Activated T-cell treated with anti-CD3 and anti-CD28 coated beads, Interleukin-2, amount 50 U/mL, for 72 hours (primary cell): ENCODE measurements around the gene LIFR. TPM values are rescaled to one million over a fixed set of nuclear protein-coding genes. Genes with fewer than 3 reads are reported as not detected.

Experiments used
- ATAC-seq, 2 donors: fragments of 150-1000 bp; cut with Tn5 transposase; replicated peaks in 1 of 2; 2 replicates each; pipeline ENCODE4 v1.10.0; 2021; ENCODE audit warnings: moderate library complexity in 2 of 2, mild to moderate bottlenecking in 1 of 2
- DNase-seq, 2 donors: peaks; one replicate each; pipeline ENCODE4 v3.0.0; 2021 to 2022; ENCODE audit warnings: mixed read lengths in 1 of 2
- H3K27ac Mint-ChIP-seq: one replicate; pipeline ENCODE4 v1.8.0; 2022; ENCODE audit warnings: mild to moderate bottlenecking, moderate library complexity, mixed read lengths
- H3K27me3 Mint-ChIP-seq: one replicate; pipeline ENCODE4 v1.8.0; 2022; ENCODE audit warnings: low read depth, mixed read lengths
- H3K36me3 Mint-ChIP-seq, 2 donors: one replicate each; pipeline ENCODE4 v1.8.0; 2022; ENCODE audit warnings: mixed read lengths in 2 of 2, mild to moderate bottlenecking in 1 of 2; ENCODE audit not compliant: insufficient read depth in 2 of 2
- H3K4me1 Mint-ChIP-seq: one replicate; pipeline ENCODE4 v1.8.0; 2022; ENCODE audit warnings: low read depth, mixed read lengths
- H3K4me3 Mint-ChIP-seq, 2 donors: one replicate each; pipeline ENCODE4 v1.8.0; 2022; ENCODE audit warnings: mild to moderate bottlenecking in 2 of 2, mixed read lengths in 2 of 2, moderate library complexity in 2 of 2
- H3K9me3 Mint-ChIP-seq, 2 donors: one replicate each; pipeline ENCODE4 v1.8.0; 2022; ENCODE audit warnings: mixed read lengths in 2 of 2
- total RNA-seq, 2 donors: library from RNA; stranded (reverse); gene quantifications; one replicate each; pipeline ENCODE4 v1.2.3, GENCODE V29; 2022

LIFR gene
- total RNA-seq, 2 donors from 2014 or later, result 0.05 to 0.23 TPM

GRCh38 chr5:38471709-38472108, 84.7 kb downstream of the LIFR start:
- Mint-ChIP-seq H3K4me1 (no peaks in the 10 kb centered on the region), H3K27ac (no peak overlapping the region), H3K36me3 (no peaks in the 10 kb centered on the region), H3K4me3 (no peak overlapping the region), H3K27me3 (peaks cover 46% of the 10 kb centered on the region), H3K9me3 (no peaks in the 10 kb centered on the region)
- DNase-seq (no peak), ATAC-seq (no peak)

GRCh38 chr5:38469707-38470267, 86.7 kb downstream of the LIFR start:
- Mint-ChIP-seq H3K27me3 (peaks cover 39% of the 10 kb centered on the region), H3K9me3 (no peaks in the 10 kb centered on the region), H3K27ac (no peak overlapping the region), H3K4me1 (no peaks in the 10 kb centered on the region), H3K36me3 (no peaks in the 10 kb centered on the region), H3K4me3 (no peak overlapping the region)
- no peak for ATAC-seq
- no peak for DNase-seq

DNA sequence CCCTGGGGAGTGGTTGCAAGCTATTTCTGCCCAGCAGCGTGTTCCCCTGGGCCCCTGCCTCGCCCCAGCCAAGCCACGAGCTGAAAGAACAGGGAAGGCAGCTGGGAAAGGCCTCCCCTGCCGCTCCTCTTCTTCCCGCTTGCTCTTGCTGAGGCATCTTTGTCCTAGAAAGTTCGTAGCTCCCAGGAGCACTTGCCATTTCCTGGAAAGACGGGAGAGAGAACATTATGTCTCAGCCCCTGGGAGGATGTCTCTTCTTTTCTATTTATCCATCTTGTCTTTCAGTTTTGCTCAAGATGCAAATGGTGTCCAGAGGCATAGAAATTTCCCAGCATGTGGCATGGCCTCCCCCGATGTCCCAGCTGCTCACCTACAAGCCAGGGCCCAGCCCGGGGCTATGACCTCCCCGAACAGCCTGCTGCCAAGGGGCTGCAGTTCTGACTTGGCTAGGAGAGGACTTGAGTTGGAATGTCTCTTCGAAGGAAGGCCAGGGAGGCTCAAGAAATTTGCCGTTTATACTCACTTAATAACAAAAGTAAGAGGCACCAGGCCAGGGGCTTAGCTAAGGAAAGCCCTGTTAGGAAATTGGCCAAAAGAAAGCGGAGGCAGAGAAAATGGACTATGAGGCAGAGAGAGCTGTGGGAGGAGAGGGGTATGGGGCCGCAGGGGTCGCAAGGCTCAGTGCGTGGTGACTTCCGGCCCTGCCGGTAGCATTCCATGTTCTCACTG, 87.3 kb downstream of the LIFR start:
- no peak for ATAC-seq
- no peak overlapping the region for H3K4me3 Mint-ChIP-seq
- H3K36me3 Mint-ChIP-seq, result no peaks in the 10 kb centered on the region

GRCh38 chr5:38468202-38468673, 88.2 kb downstream of the LIFR start:
- peaks cover 35% of the 10 kb centered on the region for H3K27me3 Mint-ChIP-seq
- ATAC-seq (no peak), DNase-seq (no peak)
- no peaks in the 10 kb centered on the region for H3K36me3 Mint-ChIP-seq
- no peaks in the 10 kb centered on the region for H3K4me1 Mint-ChIP-seq
- no peak overlapping the region for H3K4me3 Mint-ChIP-seq
- H3K27ac Mint-ChIP-seq, result no peak overlapping the region
- H3K9me3 Mint-ChIP-seq, result no peaks in the 10 kb centered on the region

More for the DNA sequence above, 87.3 kb downstream of the LIFR start:
- H3K27me3 Mint-ChIP-seq, result peaks cover 39% of the 10 kb centered on the region
- no peak overlapping the region for H3K27ac Mint-ChIP-seq
- H3K9me3 Mint-ChIP-seq, result no peaks in the 10 kb centered on the region
- no peak for DNase-seq
- H3K4me1 Mint-ChIP-seq, result no peaks in the 10 kb centered on the region

- H3K4me3 Mint-ChIP-seq, result no peak overlapping the region
- no peaks in the 10 kb centered on the region for H3K4me1 Mint-ChIP-seq
- peaks cover 35% of the 10 kb centered on the region for H3K27me3 Mint-ChIP-seq
- no peak for DNase-seq
- H3K36me3 Mint-ChIP-seq, result no peaks in the 10 kb centered on the region
- no peak overlapping the region for H3K27ac Mint-ChIP-seq
- H3K9me3 Mint-ChIP-seq, result no peaks in the 10 kb centered on the region
- no peak for ATAC-seq
Measured at GRCh38 chr5:38467353-38468040, 88.9 kb downstream of the LIFR start.

DNA sequence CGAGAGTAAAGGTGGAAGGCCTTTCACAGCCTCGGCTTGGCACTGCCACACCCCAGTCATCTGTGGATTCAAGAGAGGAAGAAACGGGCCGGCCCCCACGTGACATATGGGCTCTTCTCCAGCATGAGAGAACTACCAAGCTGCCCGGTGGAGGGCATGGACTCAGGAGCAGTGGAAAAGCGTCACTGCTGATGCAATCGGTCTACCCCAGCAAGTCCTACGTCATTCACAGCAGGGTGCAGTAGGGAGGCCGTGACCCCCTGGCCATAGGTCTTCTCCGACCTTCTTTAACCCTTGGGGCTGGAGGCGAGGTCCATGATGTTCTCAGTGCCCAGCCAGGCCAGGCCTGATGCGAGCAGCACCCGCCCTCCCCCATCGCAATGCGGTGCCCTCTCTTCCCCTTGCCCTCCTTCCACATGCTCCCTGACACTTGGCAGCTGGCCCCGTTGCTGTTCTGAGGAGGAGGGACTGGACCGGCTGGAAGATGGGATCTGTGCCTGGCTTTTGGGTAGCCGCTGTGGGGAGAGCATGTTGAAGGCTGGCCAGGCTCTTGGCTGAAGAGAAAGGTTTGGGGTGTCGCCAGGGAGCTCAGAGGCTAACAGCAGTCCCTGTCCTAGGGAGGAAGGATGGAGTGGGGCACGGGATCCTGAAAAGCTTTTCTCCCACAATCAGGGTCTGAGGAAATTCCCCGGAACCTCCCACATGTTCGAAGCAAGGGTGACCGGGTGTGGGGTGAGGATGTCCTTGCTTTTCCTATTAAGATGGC, 89.8 kb downstream of the LIFR start:
- H3K4me1 Mint-ChIP-seq, result no peaks in the 10 kb centered on the region
- no peak overlapping the region for H3K4me3 Mint-ChIP-seq
- peaks cover 32% of the 10 kb centered on the region for H3K27me3 Mint-ChIP-seq
- no peak overlapping the region for H3K27ac Mint-ChIP-seq
- H3K9me3 Mint-ChIP-seq, result no peaks in the 10 kb centered on the region
- ATAC-seq, result no peak
- DNase-seq, result no peak
- no peaks in the 10 kb centered on the region for H3K36me3 Mint-ChIP-seq

DNA sequence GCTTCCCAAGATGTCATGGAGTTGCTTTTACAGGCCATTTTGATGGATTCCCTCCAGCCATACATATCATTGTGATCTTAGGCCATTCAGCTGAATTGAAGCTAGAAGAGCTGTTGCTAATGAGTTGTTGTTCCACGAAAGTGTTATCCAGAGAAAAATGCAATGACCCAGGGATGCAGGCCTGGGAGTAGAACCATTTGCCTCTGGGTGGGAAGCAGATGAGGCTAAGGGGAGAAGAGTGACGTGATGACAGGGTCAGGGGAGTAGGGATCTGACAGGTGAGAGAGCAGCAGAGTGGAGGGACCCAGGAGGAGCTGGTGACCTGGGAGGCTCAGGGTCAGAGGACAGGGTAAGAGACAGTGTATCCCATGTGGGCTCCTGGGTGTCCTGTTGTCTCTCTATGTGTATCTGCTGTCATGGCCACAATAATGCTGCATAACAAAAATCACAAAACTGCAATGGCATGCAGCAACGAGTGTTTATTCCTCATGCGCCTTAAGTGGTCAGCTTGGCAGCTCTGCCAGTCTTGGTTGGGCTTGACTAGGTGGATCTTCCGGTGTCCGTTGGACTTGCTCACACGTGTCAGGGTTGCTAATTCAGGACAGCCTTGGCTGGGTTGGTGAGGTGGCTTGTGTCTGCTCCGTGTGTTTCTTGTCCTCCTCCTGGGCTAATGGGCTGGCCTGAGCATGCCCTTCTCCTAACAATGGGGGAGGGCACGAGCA, 90.6 kb downstream of the LIFR start:
- Mint-ChIP-seq H3K4me1 (no peaks in the 10 kb centered on the region), H3K27me3 (peaks cover 32% of the 10 kb centered on the region), H3K9me3 (no peaks in the 10 kb centered on the region), H3K27ac (no peak overlapping the region), H3K36me3 (no peaks in the 10 kb centered on the region), H3K4me3 (no peak overlapping the region)
- no peak for ATAC-seq
- no peak for DNase-seq

- no peak for DNase-seq
Measured at GRCh38 chr5:38465061-38465460, 91.4 kb downstream of the LIFR start.

DNA sequence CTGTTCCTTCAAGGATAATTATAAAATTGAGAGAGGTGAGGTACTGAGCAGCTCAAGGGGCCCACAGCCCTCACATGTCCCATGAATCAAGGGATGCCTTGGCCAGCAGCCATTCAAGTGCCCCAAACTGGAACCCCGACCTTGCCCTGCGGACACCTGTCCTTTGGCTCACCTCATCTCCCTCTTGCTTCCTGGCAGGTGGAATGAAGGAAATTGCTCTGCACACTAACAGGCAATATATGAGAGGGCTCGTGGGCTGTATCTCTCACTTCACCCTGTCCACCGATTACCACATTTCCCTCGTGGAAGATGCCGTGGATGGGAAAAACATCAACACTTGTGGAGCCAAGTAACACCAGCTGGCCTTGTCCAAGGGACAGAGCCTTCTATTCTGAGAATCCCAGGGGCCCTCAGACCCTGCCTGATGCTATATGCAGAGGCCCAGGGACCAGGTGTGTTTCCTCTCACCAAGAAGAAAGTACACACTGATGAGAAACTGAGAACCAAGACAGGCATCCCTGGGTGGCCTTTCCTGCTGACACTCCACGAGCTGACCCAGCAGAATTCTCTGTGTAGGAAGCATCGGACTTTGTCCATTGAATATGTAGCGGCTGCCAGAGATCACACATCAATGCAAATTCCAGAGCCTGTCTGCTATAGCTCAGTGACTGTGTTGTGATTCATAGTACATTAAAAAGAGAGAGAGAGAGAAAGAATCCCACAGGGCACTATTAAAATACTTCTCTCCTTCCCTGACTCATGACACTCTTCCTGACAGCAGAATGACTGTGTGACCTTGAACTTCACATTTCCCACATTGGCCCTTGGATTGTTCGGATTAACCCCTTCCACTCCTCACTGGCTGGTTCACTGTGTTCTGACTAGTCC, 92.6 kb downstream of the LIFR start:
- no peaks in the 10 kb centered on the region for H3K36me3 Mint-ChIP-seq
- H3K27me3 Mint-ChIP-seq, result peaks cover 41% of the 10 kb centered on the region
- H3K9me3 Mint-ChIP-seq, result no peaks in the 10 kb centered on the region
- no peak for DNase-seq
- no peak for ATAC-seq
- H3K4me3 Mint-ChIP-seq, result no peak overlapping the region
- no peak overlapping the region for H3K27ac Mint-ChIP-seq
- no peaks in the 10 kb centered on the region for H3K4me1 Mint-ChIP-seq

More at GRCh38 chr5:38465061-38465460, 91.4 kb downstream of the LIFR start:
- Mint-ChIP-seq H3K27ac (no peak overlapping the region), H3K9me3 (no peaks in the 10 kb centered on the region), H3K27me3 (peaks cover 40% of the 10 kb centered on the region), H3K4me3 (no peak overlapping the region), H3K4me1 (no peaks in the 10 kb centered on the region), H3K36me3 (no peaks in the 10 kb centered on the region)
- ATAC-seq, result no peak

- Mint-ChIP-seq H3K9me3 (no peaks in the 10 kb centered on the region), H3K27ac (no peak overlapping the region), H3K36me3 (no peaks in the 10 kb centered on the region), H3K4me1 (no peaks in the 10 kb centered on the region), H3K4me3 (no peak overlapping the region), H3K27me3 (peaks cover 39% of the 10 kb centered on the region)
- DNase-seq (no peak), ATAC-seq (no peak)
Measured at GRCh38 chr5:38462976-38463633, 93.3 kb downstream of the LIFR start.

GRCh38 chr5:38458174-38458573, 98.3 kb downstream of the LIFR start:
- ATAC-seq, result no peak
- Mint-ChIP-seq H3K36me3 (no peaks in the 10 kb centered on the region), H3K27me3 (peaks cover 78% of the 10 kb centered on the region), H3K9me3 (no peaks in the 10 kb centered on the region), H3K4me1 (peaks cover 11% of the 10 kb centered on the region), H3K4me3 (no peak overlapping the region), H3K27ac (no peak overlapping the region)
- no peak for DNase-seq
